Upper lobe of left lung (tissue), 4 donors: Measurements from ENCODE around the gene NDNF.

Experiments
- POLR2A ChIP-seq, 4 donors: fragments of 450-650 bp; IDR thresholded peaks; one replicate each; pipeline ENCODE4 v1.5.1; 2016 to 2017; ENCODE audit warnings: antibody characterized with exemption in 4 of 4, mild to moderate bottlenecking in 2 of 4
- POLR2AphosphoS5 ChIP-seq, 2 donors: sonication (generic); formaldehyde crosslinking; IDR thresholded peaks; one replicate each; pipeline ENCODE4 v1.5.1; 2017; ENCODE audit warnings: antibody characterized with exemption in 2 of 2
- TF ChIP-seq, protein P1 (sequence below), 6 experiments: fragments of 450-650 bp in 4 of 6; fragments of 200-600 bp in 2 of 6; sonication (generic) in 2 of 6; IDR thresholded peaks; one replicate each; pipeline ENCODE4 v1.5.1; 2016 to 2019; ENCODE audit warnings: antibody characterized with exemption in 6 of 6

DNA sequence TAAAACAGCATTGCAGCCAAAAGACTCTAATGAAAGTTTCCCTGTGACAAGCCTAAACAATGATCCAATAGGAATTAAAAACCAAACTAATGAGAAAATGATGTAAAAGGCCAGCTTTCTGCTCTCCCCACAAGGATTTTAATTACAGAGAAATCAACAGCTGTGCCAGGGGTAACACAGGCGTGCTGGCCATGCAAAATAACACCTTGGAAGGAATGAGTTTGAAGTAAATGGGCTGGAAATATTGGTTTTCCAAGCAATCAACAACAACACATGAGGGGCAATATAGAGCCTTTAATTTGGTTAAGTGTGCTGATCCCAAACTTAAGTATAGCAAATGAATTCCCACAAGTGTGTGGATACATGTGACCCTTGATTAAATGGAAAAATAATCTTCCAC is 56.9 kb downstream of the NDNF start:
- TF ChIP-seq, protein P1, sequence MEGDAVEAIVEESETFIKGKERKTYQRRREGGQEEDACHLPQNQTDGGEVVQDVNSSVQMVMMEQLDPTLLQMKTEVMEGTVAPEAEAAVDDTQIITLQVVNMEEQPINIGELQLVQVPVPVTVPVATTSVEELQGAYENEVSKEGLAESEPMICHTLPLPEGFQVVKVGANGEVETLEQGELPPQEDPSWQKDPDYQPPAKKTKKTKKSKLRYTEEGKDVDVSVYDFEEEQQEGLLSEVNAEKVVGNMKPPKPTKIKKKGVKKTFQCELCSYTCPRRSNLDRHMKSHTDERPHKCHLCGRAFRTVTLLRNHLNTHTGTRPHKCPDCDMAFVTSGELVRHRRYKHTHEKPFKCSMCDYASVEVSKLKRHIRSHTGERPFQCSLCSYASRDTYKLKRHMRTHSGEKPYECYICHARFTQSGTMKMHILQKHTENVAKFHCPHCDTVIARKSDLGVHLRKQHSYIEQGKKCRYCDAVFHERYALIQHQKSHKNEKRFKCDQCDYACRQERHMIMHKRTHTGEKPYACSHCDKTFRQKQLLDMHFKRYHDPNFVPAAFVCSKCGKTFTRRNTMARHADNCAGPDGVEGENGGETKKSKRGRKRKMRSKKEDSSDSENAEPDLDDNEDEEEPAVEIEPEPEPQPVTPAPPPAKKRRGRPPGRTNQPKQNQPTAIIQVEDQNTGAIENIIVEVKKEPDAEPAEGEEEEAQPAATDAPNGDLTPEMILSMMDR (IDR thresholded peaks at IDR 0.05) = no peak
- TF ChIP-seq POLR2A (IDR thresholded peaks at IDR 0.05) = no peak
- TF ChIP-seq POLR2AphosphoS5 (IDR thresholded peaks at IDR 0.05) = no peak
